ENCODE results near the gene AKAP8L.

DNA sequence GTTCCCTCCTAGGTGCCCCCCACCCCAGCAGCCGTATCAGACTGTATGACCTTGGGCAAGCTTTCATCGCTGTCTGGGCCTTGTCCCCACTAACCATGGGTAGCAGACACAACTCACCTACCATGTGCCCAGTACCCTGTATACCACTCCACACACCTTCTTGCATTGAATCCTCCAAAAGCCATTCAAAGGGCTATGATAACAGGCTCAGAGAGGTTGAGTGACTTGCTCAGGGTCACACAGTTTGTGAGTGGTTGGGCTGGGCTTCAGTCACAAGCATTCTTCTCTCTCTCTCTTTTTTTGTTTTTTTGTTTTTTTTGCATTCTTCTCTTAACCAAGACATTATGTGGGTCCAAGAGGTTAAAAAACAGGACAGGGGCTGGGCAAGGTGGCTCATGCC lies 42.9 kb upstream of the AKAP8L start:
- TF ChIP-seq, protein P1, sequence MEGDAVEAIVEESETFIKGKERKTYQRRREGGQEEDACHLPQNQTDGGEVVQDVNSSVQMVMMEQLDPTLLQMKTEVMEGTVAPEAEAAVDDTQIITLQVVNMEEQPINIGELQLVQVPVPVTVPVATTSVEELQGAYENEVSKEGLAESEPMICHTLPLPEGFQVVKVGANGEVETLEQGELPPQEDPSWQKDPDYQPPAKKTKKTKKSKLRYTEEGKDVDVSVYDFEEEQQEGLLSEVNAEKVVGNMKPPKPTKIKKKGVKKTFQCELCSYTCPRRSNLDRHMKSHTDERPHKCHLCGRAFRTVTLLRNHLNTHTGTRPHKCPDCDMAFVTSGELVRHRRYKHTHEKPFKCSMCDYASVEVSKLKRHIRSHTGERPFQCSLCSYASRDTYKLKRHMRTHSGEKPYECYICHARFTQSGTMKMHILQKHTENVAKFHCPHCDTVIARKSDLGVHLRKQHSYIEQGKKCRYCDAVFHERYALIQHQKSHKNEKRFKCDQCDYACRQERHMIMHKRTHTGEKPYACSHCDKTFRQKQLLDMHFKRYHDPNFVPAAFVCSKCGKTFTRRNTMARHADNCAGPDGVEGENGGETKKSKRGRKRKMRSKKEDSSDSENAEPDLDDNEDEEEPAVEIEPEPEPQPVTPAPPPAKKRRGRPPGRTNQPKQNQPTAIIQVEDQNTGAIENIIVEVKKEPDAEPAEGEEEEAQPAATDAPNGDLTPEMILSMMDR (IDR thresholded peaks at IDR 0.05): no peak
- no peak for TF ChIP-seq POLR2A (IDR thresholded peaks at IDR 0.05)
